HepG2 (cell line): ENCODE results near the gene BHLHE41. TPM values are rescaled to one million over a fixed set of nuclear protein-coding genes. Genes with fewer than 3 reads are reported as not detected.

Experiments
- FOXJ3 ChIP-seq: sonication (generic); formaldehyde crosslinking; IDR thresholded peaks from 2 replicates; pipeline ENCODE4 v1.4.0; 2020; ENCODE audit warnings: missing genetic modification reagents, mild to moderate bottlenecking, borderline replicate concordance
- FOXK1 ChIP-seq: sonication (generic); formaldehyde crosslinking; IDR thresholded peaks from 2 replicates; pipeline ENCODE4 v1.4.0; 2020; ENCODE audit warnings: low read depth, missing genetic modification reagents, borderline replicate concordance
- FOXP1 ChIP-seq, 2 experiments: fragments of 450-650 bp in 1 of 2; IDR thresholded peaks; 2 replicates each; pipeline ENCODE4 v1.6.1; 2017 to 2018; ENCODE audit warnings: antibody characterized with exemption in 1 of 2
- GATAD2A ChIP-seq: IDR thresholded peaks from 2 replicates; pipeline ENCODE4 v1.6.1; 2016
- KDM5B ChIP-seq: sonication (generic); formaldehyde crosslinking; IDR thresholded peaks from 2 replicates; pipeline ENCODE4 v1.4.0; 2020; ENCODE audit warnings: missing genetic modification reagents, mild to moderate bottlenecking, borderline replicate concordance
- NONO ChIP-seq, 2 experiments: fragments of 450-650 bp in 1 of 2; sonication (generic) in 1 of 2; formaldehyde crosslinking in 1 of 2; IDR thresholded peaks in 1 of 2; conservative IDR thresholded peaks in 1 of 2; 2 replicates each; pipeline versions ENCODE4 v1.6.1 to v1.8.0; 2017 to 2022; ENCODE audit warnings: mild to moderate bottlenecking in 1 of 2, missing genetic modification reagents in 1 of 2, moderate library complexity in 1 of 2
- PHF20 ChIP-seq: sonication (generic); formaldehyde crosslinking; IDR thresholded peaks from 2 replicates; pipeline ENCODE4 v1.5.0; 2020; ENCODE audit warnings: mild to moderate bottlenecking, missing genetic modification reagents
- PHF8 ChIP-seq: sonication (generic); formaldehyde crosslinking; IDR thresholded peaks from 2 replicates; pipeline ENCODE4 v1.5.0; 2020; ENCODE audit warnings: missing genetic modification reagents
- THYN1 ChIP-seq: sonication (generic); formaldehyde crosslinking; IDR thresholded peaks from 2 replicates; pipeline ENCODE4 v1.8.1; 2023; ENCODE audit warnings: low read depth, mild to moderate bottlenecking, moderate library complexity, missing genetic modification reagents, borderline replicate concordance
- polyA plus RNA-seq, 8 experiments: library from polyadenylated mRNA; depleted of rRNA in 3 of 8; stranded (reverse) in 7 of 8; unstranded in 1 of 8; fragments of >200 nt; fragmentation: Illumina TruSeq in 4 of 8; extraction: Trizol in 4 of 8; gene quantifications; 2 replicates each; pipeline versions ENCODE4 v1.2.1 to v1.2.3, GENCODE V29; 2011 to 2016; ENCODE audit warnings: low read depth in 4 of 8, missing spikeins in 1 of 8, mixed read lengths in 1 of 8; ENCODE audit not compliant: insufficient read depth in 1 of 8
- total RNA-seq, 5 experiments: library from RNA; depleted of rRNA; stranded (reverse); fragments of >200 nt; fragmentation: Illumina TruSeq; extraction: Trizol; gene quantifications; 2 replicates each; pipeline ENCODE4 v1.2.3, GENCODE V29; 2016; ENCODE audit warnings: low read depth in 1 of 5
- TF ChIP-seq, protein P1 (sequence below): sonication (generic); formaldehyde crosslinking; IDR thresholded peaks from 2 replicates; pipeline ENCODE4 v1.4.0; 2020; ENCODE audit warnings: mild to moderate bottlenecking, missing genetic modification reagents, borderline replicate concordance
- TF ChIP-seq, protein P2 (sequence below): sonication (generic); formaldehyde crosslinking; IDR thresholded peaks from 2 replicates; pipeline ENCODE4 v1.4.0; 2020; ENCODE audit warnings: missing genetic modification reagents, mild to moderate bottlenecking, borderline replicate concordance
- TF ChIP-seq, protein P3 (sequence below): sonication (generic); formaldehyde crosslinking; IDR thresholded peaks from 2 replicates; pipeline ENCODE4 v1.8.0; 2022; ENCODE audit warnings: missing genetic modification reagents, low read depth, mild to moderate bottlenecking, borderline replicate concordance
- TF ChIP-seq, protein P4 (sequence below): sonication (generic); formaldehyde crosslinking; IDR thresholded peaks from 2 replicates; pipeline ENCODE4 v1.5.0; 2020; ENCODE audit warnings: missing genetic modification reagents
- TF ChIP-seq, protein P5 (sequence below): sonication (generic); formaldehyde crosslinking; IDR thresholded peaks from 2 replicates; pipeline ENCODE4 v1.5.1; 2020; ENCODE audit warnings: missing genetic modification reagents, mild to moderate bottlenecking, borderline replicate concordance

BHLHE41 gene
- total and polyA plus RNA-seq, 2 of the 13 experiments (the other 11 are each of a cell fraction or from before 2014, with no cell fraction given): 0.03 TPM; not detected in 1

DNA sequence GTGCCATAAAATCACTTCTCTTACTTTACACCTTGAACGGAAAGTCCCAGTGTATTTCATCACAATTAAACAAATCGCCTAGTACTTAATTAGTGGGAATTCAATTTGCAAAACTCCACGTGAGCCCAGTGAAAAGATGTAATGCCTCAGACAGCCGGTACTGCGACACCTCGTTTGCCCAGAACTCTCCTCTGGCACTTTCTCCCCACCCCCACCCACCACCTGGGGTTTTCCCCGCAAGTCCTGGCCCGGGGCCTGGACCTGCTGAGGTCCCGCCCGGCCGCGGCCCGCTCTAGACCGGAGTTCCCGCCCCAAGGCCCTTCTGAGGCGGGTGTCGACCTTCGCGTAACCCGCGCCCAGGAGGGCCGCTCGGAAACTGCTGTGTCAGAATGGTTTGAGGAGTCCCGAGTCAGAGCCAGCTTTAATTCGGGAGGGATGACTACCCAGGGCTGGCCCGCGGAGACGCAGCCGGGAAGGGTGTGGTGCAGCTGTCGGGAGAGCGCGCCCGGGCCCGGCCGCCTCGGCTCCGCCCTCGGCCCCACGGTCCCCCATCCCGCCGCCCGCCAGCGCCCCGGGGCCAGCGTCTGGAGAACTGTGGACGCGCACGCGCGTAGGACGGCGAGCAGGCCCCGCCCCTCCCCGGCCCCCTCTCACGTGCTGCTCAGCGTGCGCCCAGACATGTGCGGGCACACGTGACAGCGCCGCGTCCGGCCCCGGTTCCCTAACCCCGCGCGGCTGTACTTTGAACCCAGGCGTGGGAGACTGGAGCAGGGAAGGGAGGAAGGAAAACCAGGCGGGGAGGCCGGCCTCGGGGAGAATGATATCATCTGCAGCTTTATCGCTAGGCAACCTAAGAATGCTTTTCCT is 10.8 kb downstream of the BHLHE41 start (continued):
- TF ChIP-seq, protein P1, sequence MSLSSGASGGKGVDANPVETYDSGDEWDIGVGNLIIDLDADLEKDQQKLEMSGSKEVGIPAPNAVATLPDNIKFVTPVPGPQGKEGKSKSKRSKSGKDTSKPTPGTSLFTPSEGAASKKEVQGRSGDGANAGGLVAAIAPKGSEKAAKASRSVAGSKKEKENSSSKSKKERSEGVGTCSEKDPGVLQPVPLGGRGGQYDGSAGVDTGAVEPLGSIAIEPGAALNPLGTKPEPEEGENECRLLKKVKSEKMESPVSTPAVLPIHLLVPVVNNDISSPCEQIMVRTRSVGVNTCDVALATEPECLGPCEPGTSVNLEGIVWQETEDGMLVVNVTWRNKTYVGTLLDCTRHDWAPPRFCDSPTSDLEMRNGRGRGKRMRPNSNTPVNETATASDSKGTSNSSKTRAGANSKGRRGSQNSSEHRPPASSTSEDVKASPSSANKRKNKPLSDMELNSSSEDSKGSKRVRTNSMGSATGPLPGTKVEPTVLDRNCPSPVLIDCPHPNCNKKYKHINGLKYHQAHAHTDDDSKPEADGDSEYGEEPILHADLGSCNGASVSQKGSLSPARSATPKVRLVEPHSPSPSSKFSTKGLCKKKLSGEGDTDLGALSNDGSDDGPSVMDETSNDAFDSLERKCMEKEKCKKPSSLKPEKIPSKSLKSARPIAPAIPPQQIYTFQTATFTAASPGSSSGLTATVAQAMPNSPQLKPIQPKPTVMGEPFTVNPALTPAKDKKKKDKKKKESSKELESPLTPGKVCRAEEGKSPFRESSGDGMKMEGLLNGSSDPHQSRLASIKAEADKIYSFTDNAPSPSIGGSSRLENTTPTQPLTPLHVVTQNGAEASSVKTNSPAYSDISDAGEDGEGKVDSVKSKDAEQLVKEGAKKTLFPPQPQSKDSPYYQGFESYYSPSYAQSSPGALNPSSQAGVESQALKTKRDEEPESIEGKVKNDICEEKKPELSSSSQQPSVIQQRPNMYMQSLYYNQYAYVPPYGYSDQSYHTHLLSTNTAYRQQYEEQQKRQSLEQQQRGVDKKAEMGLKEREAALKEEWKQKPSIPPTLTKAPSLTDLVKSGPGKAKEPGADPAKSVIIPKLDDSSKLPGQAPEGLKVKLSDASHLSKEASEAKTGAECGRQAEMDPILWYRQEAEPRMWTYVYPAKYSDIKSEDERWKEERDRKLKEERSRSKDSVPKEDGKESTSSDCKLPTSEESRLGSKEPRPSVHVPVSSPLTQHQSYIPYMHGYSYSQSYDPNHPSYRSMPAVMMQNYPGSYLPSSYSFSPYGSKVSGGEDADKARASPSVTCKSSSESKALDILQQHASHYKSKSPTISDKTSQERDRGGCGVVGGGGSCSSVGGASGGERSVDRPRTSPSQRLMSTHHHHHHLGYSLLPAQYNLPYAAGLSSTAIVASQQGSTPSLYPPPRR: peak; percentile 85
- TF ChIP-seq THYN1 (CRISPR knock-in tag) (0 out of 2 replicates have a peak, but pooled peaks have one; percentile 23), FOXK1 (CRISPR knock-in tag) (peak; percentile 69; the same call in 1 of the 2 replicates), PHF20 (no peak), KDM5B (CRISPR knock-in tag) (peak; percentile 94), FOXJ3 (CRISPR knock-in tag) (no peak), GATAD2A (CRISPR knock-in tag) (peak; percentile 68), PHF8 (peak; percentile 22; the same call in 1 of the 2 replicates), FOXP1 (IDR thresholded peaks at IDR 0.05) (no peak), FOXP1 (CRISPR knock-in tag; IDR thresholded peaks at IDR 0.05) (peak; percentile 31; the same call in 1 of the 2 replicates), NONO (IDR thresholded peaks at IDR 0.05) (no peak), NONO (CRISPR knock-in tag; conservative IDR thresholded peaks at IDR 0.05) (peak; percentile 90)
- TF ChIP-seq, protein P2, sequence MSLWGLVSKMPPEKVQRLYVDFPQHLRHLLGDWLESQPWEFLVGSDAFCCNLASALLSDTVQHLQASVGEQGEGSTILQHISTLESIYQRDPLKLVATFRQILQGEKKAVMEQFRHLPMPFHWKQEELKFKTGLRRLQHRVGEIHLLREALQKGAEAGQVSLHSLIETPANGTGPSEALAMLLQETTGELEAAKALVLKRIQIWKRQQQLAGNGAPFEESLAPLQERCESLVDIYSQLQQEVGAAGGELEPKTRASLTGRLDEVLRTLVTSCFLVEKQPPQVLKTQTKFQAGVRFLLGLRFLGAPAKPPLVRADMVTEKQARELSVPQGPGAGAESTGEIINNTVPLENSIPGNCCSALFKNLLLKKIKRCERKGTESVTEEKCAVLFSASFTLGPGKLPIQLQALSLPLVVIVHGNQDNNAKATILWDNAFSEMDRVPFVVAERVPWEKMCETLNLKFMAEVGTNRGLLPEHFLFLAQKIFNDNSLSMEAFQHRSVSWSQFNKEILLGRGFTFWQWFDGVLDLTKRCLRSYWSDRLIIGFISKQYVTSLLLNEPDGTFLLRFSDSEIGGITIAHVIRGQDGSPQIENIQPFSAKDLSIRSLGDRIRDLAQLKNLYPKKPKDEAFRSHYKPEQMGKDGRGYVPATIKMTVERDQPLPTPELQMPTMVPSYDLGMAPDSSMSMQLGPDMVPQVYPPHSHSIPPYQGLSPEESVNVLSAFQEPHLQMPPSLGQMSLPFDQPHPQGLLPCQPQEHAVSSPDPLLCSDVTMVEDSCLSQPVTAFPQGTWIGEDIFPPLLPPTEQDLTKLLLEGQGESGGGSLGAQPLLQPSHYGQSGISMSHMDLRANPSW: no peak
- TF ChIP-seq, protein P3, sequence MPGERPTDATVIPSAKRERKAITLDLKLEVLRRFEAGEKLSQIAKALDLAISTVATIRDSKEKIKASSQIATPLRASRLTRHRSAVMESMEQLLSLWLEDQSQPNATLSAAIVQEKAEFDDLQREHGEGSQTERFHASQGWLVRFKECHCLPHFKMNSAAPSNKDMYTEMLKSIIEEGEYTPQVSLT (CRISPR knock-in tag): 0 out of 2 replicates have a peak, but pooled peaks have one; percentile 66
- TF ChIP-seq, protein P4, sequence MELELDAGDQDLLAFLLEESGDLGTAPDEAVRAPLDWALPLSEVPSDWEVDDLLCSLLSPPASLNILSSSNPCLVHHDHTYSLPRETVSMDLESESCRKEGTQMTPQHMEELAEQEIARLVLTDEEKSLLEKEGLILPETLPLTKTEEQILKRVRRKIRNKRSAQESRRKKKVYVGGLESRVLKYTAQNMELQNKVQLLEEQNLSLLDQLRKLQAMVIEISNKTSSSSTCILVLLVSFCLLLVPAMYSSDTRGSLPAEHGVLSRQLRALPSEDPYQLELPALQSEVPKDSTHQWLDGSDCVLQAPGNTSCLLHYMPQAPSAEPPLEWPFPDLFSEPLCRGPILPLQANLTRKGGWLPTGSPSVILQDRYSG (CRISPR knock-in tag): peak; percentile 86; the same call in 1 of the 2 replicates
- TF ChIP-seq, protein P5, sequence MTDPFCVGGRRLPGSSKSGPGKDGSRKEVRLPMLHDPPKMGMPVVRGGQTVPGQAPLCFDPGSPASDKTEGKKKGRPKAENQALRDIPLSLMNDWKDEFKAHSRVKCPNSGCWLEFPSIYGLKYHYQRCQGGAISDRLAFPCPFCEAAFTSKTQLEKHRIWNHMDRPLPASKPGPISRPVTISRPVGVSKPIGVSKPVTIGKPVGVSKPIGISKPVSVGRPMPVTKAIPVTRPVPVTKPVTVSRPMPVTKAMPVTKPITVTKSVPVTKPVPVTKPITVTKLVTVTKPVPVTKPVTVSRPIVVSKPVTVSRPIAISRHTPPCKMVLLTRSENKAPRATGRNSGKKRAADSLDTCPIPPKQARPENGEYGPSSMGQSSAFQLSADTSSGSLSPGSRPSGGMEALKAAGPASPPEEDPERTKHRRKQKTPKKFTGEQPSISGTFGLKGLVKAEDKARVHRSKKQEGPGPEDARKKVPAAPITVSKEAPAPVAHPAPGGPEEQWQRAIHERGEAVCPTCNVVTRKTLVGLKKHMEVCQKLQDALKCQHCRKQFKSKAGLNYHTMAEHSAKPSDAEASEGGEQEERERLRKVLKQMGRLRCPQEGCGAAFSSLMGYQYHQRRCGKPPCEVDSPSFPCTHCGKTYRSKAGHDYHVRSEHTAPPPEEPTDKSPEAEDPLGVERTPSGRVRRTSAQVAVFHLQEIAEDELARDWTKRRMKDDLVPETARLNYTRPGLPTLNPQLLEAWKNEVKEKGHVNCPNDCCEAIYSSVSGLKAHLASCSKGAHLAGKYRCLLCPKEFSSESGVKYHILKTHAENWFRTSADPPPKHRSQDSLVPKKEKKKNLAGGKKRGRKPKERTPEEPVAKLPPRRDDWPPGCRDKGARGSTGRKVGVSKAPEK (CRISPR knock-in tag): no peak
